HL-60 (cell line): Measurements from ENCODE around the gene TMEM108.

Experiments
- GABPA ChIP-seq: IDR thresholded peaks from 2 replicates; pipeline ENCODE4 v1.6.1; 2012; ENCODE audit warnings: low read depth
- POLR2AphosphoS5 ChIP-seq: IDR thresholded peaks from 2 replicates; pipeline ENCODE4 v1.6.1; 2012; ENCODE audit warnings: low read depth
- TF ChIP-seq, protein P1 (sequence below): IDR thresholded peaks from one replicate; pipeline ENCODE4 v1.5.1; 2011; ENCODE audit warnings: low read length, control low read depth, inconsistent platforms; ENCODE audit not compliant: insufficient read depth
- TF ChIP-seq, protein P2 (sequence below): IDR thresholded peaks from 2 replicates; pipeline ENCODE4 v1.6.1; 2012; ENCODE audit warnings: low read depth; ENCODE audit not compliant: insufficient replicate concordance

DNA sequence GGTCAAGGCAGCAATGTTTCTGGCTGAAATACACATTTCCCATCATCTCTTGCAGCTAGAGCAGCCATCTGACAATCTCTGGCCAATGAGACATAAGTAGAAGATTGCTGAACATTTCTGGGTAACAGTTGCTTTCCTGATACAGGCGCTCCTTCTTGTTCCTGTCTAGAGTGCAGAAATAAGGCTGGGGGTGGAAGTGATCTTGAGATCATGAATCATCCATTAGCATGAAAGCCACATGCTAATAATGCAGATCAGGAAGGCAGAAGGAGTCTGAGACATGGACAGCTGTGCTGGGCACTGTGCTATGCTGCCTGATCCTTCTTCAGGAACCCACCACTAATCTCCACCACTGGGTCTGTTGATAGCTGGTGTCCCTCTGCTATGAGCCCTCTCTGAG, 14.8 kb upstream of the TMEM108 start:
- TF ChIP-seq, protein P1, sequence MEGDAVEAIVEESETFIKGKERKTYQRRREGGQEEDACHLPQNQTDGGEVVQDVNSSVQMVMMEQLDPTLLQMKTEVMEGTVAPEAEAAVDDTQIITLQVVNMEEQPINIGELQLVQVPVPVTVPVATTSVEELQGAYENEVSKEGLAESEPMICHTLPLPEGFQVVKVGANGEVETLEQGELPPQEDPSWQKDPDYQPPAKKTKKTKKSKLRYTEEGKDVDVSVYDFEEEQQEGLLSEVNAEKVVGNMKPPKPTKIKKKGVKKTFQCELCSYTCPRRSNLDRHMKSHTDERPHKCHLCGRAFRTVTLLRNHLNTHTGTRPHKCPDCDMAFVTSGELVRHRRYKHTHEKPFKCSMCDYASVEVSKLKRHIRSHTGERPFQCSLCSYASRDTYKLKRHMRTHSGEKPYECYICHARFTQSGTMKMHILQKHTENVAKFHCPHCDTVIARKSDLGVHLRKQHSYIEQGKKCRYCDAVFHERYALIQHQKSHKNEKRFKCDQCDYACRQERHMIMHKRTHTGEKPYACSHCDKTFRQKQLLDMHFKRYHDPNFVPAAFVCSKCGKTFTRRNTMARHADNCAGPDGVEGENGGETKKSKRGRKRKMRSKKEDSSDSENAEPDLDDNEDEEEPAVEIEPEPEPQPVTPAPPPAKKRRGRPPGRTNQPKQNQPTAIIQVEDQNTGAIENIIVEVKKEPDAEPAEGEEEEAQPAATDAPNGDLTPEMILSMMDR: no peak
- TF ChIP-seq, protein P2, sequence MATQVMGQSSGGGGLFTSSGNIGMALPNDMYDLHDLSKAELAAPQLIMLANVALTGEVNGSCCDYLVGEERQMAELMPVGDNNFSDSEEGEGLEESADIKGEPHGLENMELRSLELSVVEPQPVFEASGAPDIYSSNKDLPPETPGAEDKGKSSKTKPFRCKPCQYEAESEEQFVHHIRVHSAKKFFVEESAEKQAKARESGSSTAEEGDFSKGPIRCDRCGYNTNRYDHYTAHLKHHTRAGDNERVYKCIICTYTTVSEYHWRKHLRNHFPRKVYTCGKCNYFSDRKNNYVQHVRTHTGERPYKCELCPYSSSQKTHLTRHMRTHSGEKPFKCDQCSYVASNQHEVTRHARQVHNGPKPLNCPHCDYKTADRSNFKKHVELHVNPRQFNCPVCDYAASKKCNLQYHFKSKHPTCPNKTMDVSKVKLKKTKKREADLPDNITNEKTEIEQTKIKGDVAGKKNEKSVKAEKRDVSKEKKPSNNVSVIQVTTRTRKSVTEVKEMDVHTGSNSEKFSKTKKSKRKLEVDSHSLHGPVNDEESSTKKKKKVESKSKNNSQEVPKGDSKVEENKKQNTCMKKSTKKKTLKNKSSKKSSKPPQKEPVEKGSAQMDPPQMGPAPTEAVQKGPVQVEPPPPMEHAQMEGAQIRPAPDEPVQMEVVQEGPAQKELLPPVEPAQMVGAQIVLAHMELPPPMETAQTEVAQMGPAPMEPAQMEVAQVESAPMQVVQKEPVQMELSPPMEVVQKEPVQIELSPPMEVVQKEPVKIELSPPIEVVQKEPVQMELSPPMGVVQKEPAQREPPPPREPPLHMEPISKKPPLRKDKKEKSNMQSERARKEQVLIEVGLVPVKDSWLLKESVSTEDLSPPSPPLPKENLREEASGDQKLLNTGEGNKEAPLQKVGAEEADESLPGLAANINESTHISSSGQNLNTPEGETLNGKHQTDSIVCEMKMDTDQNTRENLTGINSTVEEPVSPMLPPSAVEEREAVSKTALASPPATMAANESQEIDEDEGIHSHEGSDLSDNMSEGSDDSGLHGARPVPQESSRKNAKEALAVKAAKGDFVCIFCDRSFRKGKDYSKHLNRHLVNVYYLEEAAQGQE: no peak
- TF ChIP-seq POLR2AphosphoS5: no peak
- TF ChIP-seq GABPA: no peak
